HG02642 (cell line): ENCODE results near the gene KRT85.

Experiments used
- ATAC-seq: cut with Tn5 transposase; IDR thresholded peaks from one replicate; pipeline ENCODE4 v1.9.1; 2021; ENCODE audit warnings: mild to moderate bottlenecking; ENCODE audit not compliant: unreplicated experiment, poor library complexity

KRT85 gene

DNA sequence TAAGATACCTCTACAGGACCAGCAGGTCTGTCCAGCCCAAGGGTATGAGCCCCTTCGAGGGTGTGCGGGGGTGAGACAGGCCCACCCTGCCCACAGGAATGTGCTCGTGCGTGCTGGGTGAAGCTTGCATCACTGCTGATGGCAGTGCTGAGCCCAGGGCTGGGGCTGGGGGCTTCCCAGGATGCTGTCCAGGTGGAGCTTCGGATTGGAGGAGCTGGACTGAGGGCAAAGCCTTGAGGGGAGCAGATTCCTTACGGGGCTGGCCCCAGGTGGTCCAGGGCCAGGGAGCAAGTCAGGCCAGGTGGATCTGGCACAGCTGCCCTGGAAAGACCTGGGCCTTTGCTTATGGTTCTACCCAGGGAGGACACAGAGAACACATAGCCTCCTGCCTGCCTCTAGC is 2.5 kb upstream of the KRT85 start:
- ATAC-seq, result no peak

DNA sequence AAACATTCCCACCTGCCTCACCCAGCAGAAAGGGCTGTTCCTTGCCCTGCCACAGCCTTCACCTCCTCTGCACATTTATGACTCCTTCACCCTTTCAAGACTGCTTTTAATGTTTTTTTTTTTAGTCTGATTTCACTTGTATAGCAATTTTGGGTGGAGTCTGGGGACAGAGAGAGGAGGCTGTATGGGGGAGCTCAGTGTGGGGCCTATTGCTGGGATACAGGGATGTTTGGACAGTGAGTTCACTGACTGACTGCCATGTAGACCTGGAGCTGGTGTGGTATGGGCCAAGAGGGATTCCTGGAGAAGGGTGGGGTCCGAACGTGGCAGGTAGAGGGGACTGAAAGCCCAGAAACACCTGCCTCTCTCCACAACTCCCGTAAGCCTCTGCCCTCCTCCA is 1.9 kb upstream of the KRT85 start:
- ATAC-seq, result no peak

DNA sequence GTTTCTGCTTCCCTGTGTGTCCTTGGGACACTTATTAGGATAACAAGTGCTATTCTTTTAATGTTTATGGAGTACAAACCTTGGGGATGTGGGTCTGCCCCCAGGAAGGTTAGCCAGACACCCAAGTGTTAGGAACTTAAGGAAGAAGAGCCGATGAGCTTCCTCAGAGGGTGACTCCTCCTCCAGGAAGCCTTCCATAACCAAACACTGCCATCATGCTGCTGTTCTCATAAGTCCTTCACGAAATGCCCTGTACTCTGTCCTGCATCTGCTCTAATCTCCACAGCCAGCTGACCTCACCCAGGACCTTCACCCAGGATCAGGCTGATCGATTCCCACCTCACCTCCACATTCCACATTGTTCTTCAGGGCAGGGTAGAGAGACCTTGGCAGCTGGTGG is 1.2 kb upstream of the KRT85 start:
- no peak for ATAC-seq

DNA sequence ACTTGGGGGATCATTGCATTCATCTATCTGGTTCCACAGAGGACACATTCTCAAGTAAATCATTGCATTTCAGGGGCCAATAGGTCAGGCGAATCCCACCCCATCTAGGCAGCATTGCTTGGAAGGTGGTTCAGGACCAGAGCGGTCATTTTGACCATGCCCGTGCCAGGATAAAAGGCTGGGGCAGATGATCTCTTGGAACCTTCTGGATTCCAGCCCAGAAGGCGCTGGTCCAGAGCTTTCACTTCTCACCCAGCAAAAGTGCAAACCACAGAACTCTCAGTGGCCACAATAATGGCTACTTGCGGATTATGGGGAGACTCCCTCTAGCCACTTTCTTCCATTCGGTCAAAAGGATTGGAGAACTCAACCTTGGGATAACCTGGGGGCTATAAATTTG is 595 bp upstream of the KRT85 start:
- no peak for ATAC-seq

DNA sequence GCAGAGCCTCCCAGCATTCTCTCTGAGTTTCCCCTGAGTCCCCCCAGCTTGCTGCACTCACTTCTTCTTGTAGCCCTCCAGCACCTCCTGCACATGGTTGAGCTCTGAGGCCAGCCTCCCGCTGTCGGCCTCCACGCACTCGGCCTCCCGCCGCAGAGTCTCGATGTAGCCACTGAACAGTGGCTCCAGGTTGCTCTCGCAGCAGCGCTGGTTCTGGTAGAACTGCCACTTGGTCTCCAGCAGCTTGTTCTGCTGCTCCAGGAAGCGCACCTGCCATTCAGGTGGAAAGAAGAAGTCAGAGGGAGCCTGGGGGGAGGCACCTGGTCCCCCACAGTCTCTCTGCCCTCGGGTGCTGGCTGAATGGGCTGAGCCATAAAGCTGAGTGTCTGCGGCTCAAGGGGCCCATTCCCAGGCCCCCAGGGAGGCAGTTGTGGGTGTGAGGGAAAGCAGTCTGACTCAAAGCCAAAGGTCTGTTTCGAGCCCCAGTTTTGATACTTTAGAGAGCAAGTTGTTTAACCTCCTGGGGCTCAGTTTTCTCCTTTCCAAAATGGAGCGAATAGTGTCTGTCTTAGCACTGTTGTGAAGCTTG is 2.3 kb downstream of the KRT85 start:
- no peak for ATAC-seq

DNA sequence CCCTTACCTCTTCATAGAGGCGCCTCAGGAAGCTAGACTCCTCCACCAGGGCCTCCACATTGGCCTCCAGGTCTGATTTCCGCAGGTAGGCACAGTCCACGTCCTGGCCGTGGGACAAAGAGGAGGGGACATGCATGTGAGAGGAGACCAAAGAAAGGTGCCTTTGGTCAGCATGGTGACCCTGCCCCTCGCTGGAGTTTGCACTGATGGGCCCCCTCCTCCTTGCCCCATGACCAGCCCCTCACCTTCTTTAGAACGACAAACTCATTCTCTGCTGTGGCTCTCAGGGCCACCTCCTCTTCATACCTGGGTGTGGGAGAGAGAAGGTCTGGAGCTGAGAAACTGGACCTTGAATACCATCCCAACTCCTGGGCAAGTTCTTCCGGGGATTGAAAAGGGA is 3.2 kb downstream of the KRT85 start:
- ATAC-seq, result no peak

DNA sequence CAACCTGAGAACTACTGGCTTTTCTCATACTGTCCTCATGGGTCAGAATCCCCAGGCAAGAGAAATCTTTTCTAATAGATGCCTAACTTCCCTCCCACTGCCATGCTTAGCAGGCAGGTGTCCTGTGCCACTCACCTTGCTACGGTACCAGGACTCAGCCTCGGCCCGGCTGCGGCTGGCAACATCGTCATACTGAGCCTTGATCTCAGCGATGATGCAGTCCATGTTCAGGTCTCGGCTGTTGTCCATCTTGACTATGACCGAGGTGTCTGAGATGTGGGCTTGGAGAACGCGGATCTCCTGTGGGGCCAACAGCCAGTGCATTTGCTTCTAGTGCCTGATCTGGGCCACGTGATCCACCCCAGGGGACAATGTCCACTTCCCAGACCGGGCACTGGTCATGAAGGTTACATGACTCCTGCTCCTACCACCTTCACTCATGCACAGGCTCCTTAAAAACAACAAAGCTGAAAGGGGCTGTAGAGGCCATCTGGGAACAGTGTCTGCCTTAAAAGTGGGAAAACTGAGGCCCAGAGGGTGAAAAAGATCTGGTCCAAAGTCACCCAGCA is 4.1 kb downstream of the KRT85 start:
- no peak for ATAC-seq

DNA sequence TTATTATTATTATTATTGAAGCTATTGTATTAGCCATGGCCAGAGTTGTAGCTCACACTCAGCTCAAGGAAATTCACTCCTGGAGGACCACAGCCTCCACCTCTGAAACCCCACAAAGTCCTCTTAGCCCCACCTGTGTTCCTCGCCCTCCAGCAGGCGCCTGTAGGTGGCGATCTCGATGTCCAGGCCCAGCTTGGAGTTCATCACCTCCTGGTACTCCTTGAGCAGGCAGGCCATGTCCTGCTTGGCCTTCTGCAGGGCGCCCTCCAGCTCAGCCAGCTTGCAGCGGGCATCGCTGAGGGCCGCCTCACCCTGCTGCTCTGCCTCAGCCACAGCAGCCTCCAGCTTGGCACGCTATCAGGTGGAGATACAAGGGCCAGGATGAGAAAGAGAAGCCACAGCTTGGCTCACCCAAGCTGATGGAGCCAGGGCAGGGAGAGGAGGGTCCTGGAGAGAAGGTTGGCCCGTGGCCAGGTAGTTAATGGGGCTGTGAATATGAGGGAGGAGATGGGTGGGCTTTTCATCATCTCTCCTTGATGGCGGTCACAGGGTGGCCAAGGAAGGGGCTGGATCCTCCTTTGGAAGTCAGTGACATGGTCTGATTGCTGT is 5.1 kb downstream of the KRT85 start:
- ATAC-seq, result no peak

DNA sequence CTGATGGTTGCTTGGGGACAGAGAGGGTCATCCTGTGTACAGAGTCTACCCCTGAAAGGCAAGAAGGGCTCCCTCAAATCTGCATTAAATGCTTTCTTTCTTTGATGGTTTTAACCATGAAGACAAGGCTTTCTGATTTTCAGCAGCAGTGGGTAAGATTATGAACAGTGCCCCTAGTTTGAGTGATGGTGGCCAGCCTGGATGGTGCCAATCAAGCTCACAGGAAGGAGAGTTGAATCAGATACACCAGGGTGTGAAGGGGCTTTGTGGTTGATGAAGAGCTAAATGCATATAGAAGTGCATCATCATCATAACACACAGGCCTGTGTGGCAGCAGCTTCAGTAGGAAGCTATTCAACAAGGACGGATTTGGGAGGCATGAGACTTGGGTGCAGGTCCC is 5.7 kb downstream of the KRT85 start:
- no peak for ATAC-seq

DNA sequence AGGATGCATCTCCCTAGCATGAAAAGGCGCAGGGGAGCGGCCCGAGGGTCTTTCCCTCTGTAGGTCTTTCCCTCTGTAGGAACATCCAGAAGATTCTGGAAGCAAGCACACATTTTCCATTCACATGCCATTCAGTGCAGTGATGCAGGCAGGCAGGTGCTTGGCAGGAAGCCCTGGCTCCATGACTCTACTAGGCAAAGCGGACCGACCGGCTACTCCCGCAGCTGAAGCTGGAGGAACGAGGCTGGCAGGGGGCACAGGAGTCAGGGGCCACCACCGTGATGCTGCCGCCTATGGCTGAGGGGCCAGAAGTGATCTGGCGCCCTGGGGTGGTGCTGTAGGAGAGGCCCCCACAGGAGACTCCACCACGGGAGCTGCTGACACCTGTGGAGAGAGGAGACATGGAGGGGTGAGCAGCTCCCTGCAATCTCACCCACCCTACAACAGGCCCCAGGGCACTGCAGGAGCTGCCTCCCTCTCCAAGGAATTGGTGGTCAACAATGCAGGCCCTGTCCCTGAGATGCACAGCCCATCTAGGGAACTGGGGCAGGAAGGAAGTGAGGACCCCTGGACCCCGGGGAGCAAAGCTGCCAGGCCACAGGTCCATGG is 6.5 kb downstream of the KRT85 start:
- no peak for ATAC-seq

DNA sequence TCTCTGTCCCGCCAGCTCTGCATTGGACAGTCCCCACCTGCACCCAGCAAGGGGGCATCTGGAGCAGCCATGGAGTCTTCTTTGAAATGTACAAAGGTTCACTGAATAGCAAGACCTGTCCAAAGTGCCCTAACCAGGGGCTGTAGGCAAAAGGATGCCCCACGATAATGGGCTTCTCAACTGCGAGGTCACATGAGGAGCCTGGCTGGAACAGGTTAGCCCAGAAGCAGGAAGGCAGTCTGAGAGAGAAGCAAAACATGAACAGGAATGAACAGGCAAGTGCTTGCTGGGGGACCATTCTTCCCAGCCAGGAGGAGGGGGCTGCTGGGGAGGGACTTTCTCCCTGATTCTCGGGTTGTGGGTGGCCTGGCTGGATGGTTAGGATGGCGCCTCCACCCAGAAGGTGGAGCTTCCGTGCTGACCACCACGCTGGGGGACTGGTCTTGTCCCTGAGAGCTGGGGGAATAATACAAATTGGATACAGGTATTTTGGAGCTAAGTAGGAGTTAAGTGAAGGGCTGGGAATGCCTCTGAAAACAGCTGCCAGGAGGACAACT is 7.1 kb downstream of the KRT85 start:
- no peak for ATAC-seq

DNA sequence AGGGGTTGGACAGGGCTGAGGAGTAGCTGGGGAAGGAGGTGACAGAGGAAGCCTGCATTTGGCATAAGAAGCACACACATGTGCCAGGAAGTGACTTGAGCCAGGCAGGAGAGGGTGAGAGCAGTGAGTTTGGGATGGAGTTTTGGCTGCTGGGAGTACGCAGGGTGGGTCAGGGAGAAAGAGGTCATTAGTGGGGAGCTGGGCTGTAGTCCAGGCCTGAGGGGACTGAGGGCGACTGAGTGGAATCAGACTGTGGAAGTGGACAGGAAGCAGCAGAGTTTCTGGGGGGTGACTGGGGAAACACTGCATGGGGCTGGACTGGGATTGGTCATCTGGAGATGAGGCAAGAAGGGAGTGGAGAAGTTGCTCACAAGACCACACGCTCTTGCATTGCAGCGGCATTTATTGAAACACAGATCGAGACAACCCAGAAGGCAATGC is 7.6 kb downstream of the KRT85 start:
- no peak for ATAC-seq

DNA sequence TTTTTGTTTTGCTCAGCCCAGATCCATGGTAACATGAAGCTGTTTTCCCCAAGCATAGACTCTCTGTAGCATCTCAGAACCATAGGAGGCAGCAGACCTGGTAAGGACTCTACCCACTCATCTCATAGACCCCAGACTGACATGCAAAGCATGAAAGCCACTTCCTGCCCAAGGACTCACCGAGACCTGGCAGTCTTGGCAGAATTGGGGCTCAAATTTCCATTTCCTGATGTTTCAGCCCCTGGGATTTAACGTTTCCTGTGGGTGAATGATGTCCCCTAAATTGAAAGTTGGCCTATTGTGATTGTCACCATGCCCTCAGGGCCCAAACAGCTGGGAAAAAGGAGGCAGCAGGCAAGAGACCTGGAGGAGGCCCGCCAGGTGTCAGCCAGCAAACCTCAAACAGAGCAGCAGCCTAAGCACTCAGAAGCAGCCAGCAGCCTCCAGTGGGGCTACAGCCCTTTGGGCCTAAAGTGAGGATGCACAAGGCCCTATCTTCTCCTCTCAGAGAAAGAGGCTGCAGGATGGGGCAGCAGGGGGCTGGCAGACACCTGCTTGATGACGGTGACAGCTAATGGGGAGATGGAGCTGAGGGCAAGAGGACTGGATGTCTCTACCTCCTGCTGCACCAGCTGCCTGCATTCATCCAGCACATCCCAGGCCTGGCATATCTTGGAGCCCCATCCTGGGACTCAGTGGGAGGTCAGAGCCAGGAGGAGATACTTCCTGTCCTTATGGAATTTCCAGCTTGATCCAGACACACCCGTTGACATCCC is 8.5 kb downstream of the KRT85 start:
- ATAC-seq, result peak; percentile 95

DNA sequence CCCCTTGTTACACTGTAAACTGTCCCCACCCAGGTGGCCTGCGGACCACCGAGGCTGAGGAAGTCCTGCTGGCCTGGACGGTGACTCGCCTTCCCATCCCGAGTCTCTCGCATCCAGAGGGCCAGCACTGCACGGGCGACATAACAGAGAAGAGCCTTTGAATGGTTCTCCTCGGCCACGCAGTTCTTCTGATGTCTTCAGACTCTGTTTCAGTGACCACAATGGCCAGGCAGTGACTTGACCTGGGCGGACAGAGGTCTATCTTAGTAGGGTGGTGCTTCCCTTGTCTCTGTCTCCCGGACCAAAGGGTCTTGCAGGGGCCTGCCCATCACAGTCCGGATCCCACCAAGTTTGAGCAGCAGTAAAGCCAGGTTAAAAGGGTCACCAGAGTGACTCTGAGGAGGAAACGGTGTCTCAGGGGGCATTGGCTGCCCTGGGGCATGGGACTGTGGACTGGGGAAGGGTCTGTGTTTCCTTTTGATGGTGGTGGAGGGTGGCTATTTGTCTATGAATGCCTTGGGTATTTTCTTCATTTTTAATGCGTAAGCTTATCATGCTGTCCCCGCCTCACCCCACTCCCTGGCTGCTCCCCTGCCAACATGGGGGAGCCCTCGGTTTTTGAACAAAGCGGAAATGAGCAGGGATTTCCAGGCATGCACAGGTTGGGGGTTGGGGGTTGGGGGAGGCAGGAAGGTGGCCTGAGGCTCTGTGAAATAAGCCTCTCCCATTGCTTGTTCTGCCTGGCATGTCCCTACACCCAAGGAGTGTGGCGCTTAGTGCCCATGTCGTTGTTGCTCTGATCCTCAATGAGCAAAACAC is 10.3 kb downstream of the KRT85 start:
- ATAC-seq, result no peak

DNA sequence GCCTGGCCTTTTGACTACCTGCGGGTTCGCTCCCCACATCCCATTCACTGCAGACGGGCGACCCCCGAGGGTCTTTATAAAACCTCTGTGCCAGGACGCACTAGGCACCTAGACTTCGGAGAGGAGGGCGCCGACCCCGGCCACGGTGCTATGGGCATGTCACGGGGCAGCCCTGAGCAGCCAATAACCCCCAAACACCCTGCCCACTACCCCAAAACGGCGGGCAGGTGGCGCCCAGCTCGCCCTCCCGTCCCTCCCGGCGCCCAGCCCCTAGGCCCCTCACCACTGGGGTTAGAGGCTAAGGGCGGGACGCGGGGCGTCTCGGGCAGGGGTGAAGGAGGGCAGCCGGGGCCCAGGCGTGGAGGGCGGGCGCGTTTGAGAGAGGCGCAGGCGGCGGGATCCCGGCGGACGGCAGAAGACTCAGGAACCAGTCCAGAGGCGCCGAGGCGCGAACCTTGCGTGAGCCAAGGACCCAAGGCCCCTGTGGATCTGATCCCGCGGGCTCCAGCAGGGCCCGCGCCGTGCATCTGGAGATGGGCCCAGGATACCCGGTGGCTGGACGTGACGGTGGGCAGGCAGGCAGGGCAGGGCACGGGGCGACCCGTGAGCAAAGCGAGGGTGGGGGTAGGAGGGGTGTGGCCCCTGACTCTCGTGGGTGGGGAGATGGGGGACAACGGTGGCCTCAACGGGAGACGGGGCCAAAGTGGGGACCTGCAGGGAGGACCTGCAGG is 11.1 kb downstream of the KRT85 start:
- ATAC-seq, result no peak

DNA sequence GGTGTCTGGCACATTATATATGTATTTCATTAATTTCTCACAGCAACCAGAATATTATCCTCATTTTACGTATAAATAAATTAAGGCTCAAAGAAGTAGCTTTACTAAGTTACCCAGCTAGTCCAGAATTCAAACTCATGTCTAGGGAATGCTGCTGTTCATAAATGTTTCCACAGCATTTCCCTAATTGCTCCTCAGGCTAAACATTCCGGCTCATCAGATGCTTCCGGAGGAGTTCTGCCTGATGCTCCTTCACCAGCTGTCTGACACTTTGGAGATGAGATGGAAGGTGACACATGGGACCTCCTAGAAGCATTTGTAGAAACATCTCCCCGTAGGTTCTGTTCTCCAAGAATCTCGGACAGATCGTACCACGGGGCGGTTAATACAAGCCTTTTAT is 12.1 kb downstream of the KRT85 start:
- ATAC-seq, result no peak

DNA sequence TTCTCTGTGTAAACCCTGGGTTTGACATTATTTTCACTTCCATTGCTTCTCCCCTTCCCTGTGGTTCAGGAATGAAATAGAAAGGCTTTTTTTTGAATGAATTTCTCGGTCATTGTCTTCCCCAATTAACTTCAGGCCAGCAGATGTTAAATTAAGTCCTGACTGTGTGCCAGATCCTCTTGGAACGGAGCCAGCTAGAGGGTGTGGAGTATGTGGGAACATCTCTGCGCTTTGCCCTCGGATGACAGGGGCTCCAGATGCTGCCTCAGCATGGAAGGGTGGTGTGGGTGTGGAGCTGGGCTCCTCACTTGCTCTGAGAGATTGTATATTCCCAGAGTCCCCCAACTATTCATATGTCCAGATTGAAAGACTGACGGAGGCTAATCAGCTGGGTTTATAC is 13.1 kb downstream of the KRT85 start:
- ATAC-seq, result no peak

DNA sequence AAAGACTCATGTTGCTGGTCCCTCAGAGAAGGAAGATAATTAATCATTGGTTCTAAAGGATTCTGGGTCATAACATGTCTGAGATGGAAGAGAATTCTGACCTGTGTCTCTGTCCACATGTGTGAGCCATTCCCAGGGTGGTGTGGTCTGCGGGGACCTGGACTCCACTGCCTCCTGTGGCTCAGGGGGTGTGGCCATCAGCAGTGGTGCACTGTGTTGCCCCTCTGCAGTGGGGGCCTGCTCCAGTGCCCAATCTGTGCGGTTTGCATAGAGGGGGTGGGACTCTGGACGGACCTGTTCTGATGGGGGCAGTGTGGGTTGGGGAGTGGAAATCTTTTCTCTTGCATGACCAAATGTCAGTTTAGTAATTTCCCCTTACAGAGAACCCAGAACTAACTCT is 13.5 kb downstream of the KRT85 start:
- ATAC-seq, result no peak

DNA sequence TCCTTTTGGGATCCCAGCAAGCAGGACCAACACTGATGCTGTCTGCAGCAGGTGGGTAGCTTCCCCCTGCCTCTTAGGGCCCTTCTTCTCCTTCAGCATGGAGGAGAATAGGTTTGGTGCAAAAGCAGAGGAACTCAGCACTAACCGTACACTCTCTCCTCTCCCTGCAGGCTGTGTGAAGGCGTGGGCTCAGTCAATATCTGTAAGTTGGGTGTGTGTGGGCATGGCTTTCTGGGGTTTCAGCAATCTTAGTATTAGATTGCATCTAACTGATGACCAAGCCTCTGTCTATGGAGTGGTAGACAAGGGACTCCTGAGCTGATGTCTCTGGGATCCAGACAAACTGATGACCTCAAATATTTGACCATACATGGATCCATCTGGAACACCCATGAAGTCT is 14.3 kb downstream of the KRT85 start:
- no peak for ATAC-seq
